A673 (cell line): ENCODE measurements around the gene SLIT1. TPM values are rescaled to one million over a fixed set of nuclear protein-coding genes. Genes with fewer than 3 reads are reported as not detected.

ENCODE experiments used
- BruUV-seq: library from RNA; stranded (reverse); fragments of 400-500 nt; replicated peaks from 2 replicates; lab custom pipeline; 2021; lab: Mats Ljungman, UMichigan
- CTCF ChIA-PET: fragments of 300-600 bp; sonication (Branson Sonifier 250); formaldehyde crosslinking; loops from one replicate; lab custom pipeline; 2022; ENCODE audit warnings: antibody characterized with exemption; lab: Charles Lee
- POLR2A ChIA-PET: fragments of 300-600 bp; sonication (Branson Sonifier 250); formaldehyde crosslinking; loops from one replicate; lab custom pipeline; 2022; ENCODE audit warnings: antibody characterized with exemption; ENCODE audit not compliant: low non-redundant PET; lab: Charles Lee
- DNase-seq: peaks from one replicate; pipeline ENCODE4 v3.0.0-alpha.2; 2015; ENCODE audit warnings: low spot score
- H3K27ac ChIP-seq: fragments of 200-600 bp; sonication (generic); 2 replicates; pipeline ENCODE4 v1.5.1; 2016; ENCODE audit warnings: mixed run types, low read depth, mild to moderate bottlenecking, mixed read lengths, antibody characterized with exemption, low read length; ENCODE audit not compliant: poor library complexity, severe bottlenecking
- H3K27me3 ChIP-seq: fragments of 200-600 bp; sonication (generic); replicated peaks from 2 replicates; pipeline ENCODE4 v1.6.1; 2017; ENCODE audit warnings: mixed run types, low read depth, mild to moderate bottlenecking, mixed read lengths, antibody characterized with exemption, low read length; ENCODE audit not compliant: insufficient read depth, poor library complexity
- H3K36me3 ChIP-seq: fragments of 200-600 bp; sonication (generic); 2 replicates; pipeline ENCODE4 v1.6.1; 2016; ENCODE audit warnings: mixed run types, mild to moderate bottlenecking, mixed read lengths, antibody characterized with exemption, low read length; ENCODE audit not compliant: insufficient read depth, poor library complexity, severe bottlenecking
- H3K4me1 ChIP-seq: fragments of 200-600 bp; sonication (generic); 2 replicates; pipeline ENCODE4 v1.6.1; 2017; ENCODE audit warnings: mixed run types, mild to moderate bottlenecking, mixed read lengths, antibody characterized with exemption, low read length; ENCODE audit not compliant: insufficient read depth, poor library complexity, severe bottlenecking
- H3K4me3 ChIP-seq: fragments of 200-600 bp; sonication (generic); 2 replicates; pipeline ENCODE4 v1.5.1; 2016; ENCODE audit warnings: low read depth, mixed run types, mild to moderate bottlenecking, mixed read lengths, low read length; ENCODE audit not compliant: poor library complexity, severe bottlenecking
- H3K9me3 ChIP-seq: fragments of 200-600 bp; sonication (generic); 2 replicates; pipeline ENCODE4 v1.6.1; 2016; ENCODE audit warnings: mixed run types, low read depth, mild to moderate bottlenecking, mixed read lengths, antibody characterized with exemption, low read length; ENCODE audit not compliant: poor library complexity, severe bottlenecking
- EZH2 ChIP-seq: fragments of 200-600 bp; sonication (generic); IDR thresholded peaks from 2 replicates; pipeline ENCODE4 v1.6.1; 2017; ENCODE audit warnings: borderline replicate concordance, low read depth, mild to moderate bottlenecking, mixed read lengths, antibody characterized with exemption, low read length; ENCODE audit not compliant: poor library complexity, severe bottlenecking
- intact Hi-C: fragments of 100-400 bp; cut with micrococcal nuclease; formaldehyde crosslinking; loops from one replicate; pipeline ENCODE4 v1.10.0; 2022; ENCODE audit not compliant: unreplicated experiment
- total RNA-seq: library from RNA; stranded (reverse); gene quantifications from 2 replicates; pipeline ENCODE4 v1.2.3, GENCODE V29; 2021
- TF ChIP-seq, protein P1 (sequence below): fragments of 300-800, 200-600 bp; sonication (generic); conservative IDR thresholded peaks from 2 replicates; pipeline ENCODE4 v1.5.1; 2017; ENCODE audit warnings: low read depth, mild to moderate bottlenecking, antibody characterized with exemption, low read length, moderate library complexity, mixed read lengths

SLIT1 gene
- total RNA-seq, 1 experiment from 2014 or later: 0.43 TPM

DNA sequence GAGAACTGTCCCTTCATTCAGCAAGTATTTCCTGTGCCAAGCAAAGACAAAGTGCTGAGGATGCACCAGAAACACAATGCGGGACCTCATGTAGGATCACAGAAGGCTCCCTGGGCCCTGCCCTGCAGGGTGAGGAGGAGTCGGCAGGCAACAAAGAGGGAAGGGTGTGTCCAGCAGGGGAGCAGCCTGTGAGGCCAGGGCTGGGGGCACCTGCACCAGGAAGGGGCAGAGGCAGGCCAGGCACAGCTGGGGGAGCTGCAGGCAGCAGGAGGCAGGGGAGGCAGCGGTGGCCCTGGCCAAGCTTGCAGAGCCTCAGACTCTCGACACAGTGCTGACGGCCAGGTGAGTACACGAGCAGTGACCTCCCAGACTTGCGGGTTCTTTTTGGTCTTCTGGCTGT, 123.3 kb downstream of the SLIT1 start:
- H3K4me1 ChIP-seq: no peaks in the 10 kb centered on the region
- intact Hi-C loops: no loop called here
- H3K9me3 ChIP-seq: no peaks in the 10 kb centered on the region
- H3K4me3 ChIP-seq: no peak overlapping the region
- BruUV-seq: no TSS peak
- no peak overlapping the region for H3K27ac ChIP-seq
- POLR2A ChIA-PET: no interaction called here
- H3K36me3 ChIP-seq: no peaks in the 10 kb centered on the region
- TF ChIP-seq, protein P1, sequence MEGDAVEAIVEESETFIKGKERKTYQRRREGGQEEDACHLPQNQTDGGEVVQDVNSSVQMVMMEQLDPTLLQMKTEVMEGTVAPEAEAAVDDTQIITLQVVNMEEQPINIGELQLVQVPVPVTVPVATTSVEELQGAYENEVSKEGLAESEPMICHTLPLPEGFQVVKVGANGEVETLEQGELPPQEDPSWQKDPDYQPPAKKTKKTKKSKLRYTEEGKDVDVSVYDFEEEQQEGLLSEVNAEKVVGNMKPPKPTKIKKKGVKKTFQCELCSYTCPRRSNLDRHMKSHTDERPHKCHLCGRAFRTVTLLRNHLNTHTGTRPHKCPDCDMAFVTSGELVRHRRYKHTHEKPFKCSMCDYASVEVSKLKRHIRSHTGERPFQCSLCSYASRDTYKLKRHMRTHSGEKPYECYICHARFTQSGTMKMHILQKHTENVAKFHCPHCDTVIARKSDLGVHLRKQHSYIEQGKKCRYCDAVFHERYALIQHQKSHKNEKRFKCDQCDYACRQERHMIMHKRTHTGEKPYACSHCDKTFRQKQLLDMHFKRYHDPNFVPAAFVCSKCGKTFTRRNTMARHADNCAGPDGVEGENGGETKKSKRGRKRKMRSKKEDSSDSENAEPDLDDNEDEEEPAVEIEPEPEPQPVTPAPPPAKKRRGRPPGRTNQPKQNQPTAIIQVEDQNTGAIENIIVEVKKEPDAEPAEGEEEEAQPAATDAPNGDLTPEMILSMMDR: no peak
- no peak for TF ChIP-seq EZH2
- H3K27me3 ChIP-seq: no peaks in the 10 kb centered on the region
- no peak for DNase-seq
- CTCF ChIA-PET: no interaction called here

DNA sequence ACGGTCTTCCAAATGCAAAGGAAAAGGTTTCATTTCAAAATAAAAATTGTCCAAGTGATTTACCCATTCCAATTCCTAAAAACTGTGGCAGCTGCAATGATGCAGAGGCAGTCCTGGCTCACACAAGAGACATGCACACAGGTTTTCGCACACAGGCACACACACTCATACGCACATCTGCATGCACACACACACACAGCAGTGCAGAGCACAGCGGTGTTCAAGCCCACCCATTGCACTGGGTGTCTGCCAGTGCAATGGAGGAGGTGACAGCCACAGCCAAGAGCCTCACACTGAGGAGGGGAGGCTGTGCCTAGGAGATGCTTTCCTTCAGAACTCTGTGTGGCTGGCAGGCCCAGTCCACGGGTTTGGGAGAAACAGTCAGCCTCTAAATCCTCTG, 123.7 kb downstream of the SLIT1 start:
- TF ChIP-seq, protein P1: no peak
- no peak for TF ChIP-seq EZH2
- H3K27me3 ChIP-seq: no peaks in the 10 kb centered on the region
- H3K4me1 ChIP-seq: no peaks in the 10 kb centered on the region
- no peak overlapping the region for H3K4me3 ChIP-seq
- H3K9me3 ChIP-seq: no peaks in the 10 kb centered on the region
- no TSS peak for BruUV-seq
- no peak for DNase-seq
- ChIA-PET POLR2A (no interaction called here), CTCF (no interaction called here)
- H3K27ac ChIP-seq: no peak overlapping the region
- no peaks in the 10 kb centered on the region for H3K36me3 ChIP-seq
- intact Hi-C loops: no loop called here

DNA sequence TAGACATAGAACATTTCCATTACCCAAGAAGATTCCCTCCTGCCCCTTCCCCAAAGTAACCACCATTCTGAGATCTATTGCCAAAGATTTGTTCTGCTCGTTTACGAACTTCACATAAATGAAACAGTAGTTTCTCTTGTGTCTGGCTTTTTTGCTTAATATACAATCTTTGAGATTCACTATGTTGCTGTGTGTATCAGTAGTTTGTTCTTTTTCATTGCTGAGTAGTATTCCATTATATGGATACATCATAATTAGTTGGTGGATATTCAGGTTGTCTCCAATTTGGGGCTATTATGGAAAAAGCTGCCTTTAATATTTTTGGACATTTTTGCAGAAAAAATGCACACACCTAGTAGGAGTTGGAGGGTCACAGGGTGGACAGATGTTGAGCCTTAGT, 124.3 kb downstream of the SLIT1 start:
- H3K4me1 ChIP-seq: no peaks in the 10 kb centered on the region
- ChIA-PET CTCF (no interaction called here), POLR2A (no interaction called here)
- H3K4me3 ChIP-seq: no peak overlapping the region
- H3K36me3 ChIP-seq: no peaks in the 10 kb centered on the region
- no peaks in the 10 kb centered on the region for H3K9me3 ChIP-seq
- H3K27ac ChIP-seq: no peak overlapping the region
- no TSS peak for BruUV-seq
- no peak for DNase-seq
- no peaks in the 10 kb centered on the region for H3K27me3 ChIP-seq
- intact Hi-C loops: no loop called here
- TF ChIP-seq, protein P1: no peak
- TF ChIP-seq EZH2: no peak
